SJSA1 (cell line): ENCODE results near the gene GARIN5A. TPM values are rescaled to one million over a fixed set of nuclear protein-coding genes. Genes with fewer than 3 reads are reported as not detected.

Source experiments
- DNase-seq, 2 experiments: peaks; one replicate each; pipeline ENCODE4 v3.0.0-alpha.2; 2015 to 2020; ENCODE audit warnings: low spot score in 2 of 2, low read depth in 1 of 2
- H3K27ac ChIP-seq: fragments of 250-450 bp; sonication (Bioruptor Pico); 2 replicates; pipeline ENCODE4 v1.5.1; 2020; ENCODE audit warnings: mild to moderate bottlenecking, moderate library complexity
- H3K27me3 ChIP-seq: fragments of 250-450 bp; sonication (Bioruptor Pico); replicated peaks from 2 replicates; pipeline ENCODE4 v1.5.1; 2020; ENCODE audit warnings: mild to moderate bottlenecking, moderate library complexity
- H3K36me3 ChIP-seq: fragments of 250-450 bp; sonication (Bioruptor Pico); 2 replicates; pipeline ENCODE4 v1.5.1; 2020; ENCODE audit warnings: mild to moderate bottlenecking
- H3K4me1 ChIP-seq: fragments of 250-450 bp; sonication (Bioruptor Pico); replicated peaks from 2 replicates; pipeline ENCODE4 v1.6.1; 2021; ENCODE audit warnings: mild to moderate bottlenecking
- H3K4me3 ChIP-seq: fragments of 250-450 bp; sonication (Bioruptor Pico); 2 replicates; pipeline ENCODE4 v1.5.1; 2020; ENCODE audit warnings: mild to moderate bottlenecking
- H3K9me3 ChIP-seq: fragments of 250-450 bp; sonication (Bioruptor Pico); replicated peaks from 2 replicates; pipeline ENCODE4 v1.5.1; 2020; ENCODE audit warnings: mild to moderate bottlenecking
- total RNA-seq: library from RNA; depleted of rRNA; stranded (reverse); fragments of >200 nt; shearing (Covaris generic); gene quantifications from 2 replicates; pipeline ENCODE4 v1.2.3, GENCODE V29; 2014

Gene GARIN5A
- total RNA-seq, 1 experiment from 2014 or later, result not detected

DNA sequence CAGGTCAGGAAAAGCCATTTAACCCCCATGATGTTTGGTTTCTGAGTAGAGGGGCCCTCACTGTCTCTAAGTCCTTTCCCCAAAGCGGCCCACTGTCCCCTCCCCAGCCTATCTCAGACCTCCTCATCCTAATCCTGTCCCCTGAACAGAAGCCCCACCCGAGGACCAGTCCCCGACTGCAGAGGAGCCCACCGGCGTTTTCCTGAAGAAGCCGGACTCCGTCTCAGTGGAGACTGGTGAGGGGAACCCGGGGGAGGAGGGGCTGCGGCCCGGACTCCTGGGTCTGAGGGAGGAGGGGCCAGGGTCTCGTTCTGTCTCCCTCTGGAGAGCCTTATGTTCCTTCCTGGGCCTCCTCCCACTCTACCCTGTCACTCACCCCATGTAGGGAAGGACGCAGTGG lies 41.0 kb downstream of the GARIN5A start:
- Histone ChIP-seq H3K4me3 (no peak overlapping the region), H3K36me3 (no peaks in the 10 kb centered on the region), H3K27ac (no peak overlapping the region), H3K4me1 (peaks cover 4% of the 10 kb centered on the region; the same call in 1 of the 2 replicates), H3K27me3 (peaks cover 46% of the 10 kb centered on the region), H3K9me3 (no peaks in the 10 kb centered on the region)
- DNase-seq, result no peak

DNA sequence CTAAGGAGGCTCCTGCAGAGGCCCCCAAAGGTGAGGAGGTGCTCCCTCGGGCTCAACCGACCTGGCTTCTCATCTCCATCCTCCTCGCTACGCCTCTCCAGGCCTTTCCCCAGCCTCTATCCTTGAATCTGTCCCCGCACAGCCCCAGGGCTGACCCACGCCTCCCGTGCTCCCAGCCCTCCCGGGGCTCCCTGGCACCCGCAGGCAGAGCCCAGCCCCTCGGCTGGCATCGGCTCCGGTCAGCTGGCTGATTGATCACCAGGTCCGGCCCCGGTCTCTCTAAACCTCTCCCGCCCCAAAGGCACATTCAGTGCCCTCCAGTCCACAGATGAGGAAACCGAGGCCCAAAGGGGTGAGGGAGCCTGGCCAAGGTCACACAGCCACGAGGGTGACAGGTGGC lies 41.4 kb downstream of the GARIN5A start:
- Histone ChIP-seq H3K4me1 (peaks cover 4% of the 10 kb centered on the region; the same call in 1 of the 2 replicates), H3K4me3 (no peak overlapping the region), H3K27me3 (peaks cover 48% of the 10 kb centered on the region), H3K36me3 (no peaks in the 10 kb centered on the region), H3K27ac (no peak overlapping the region), H3K9me3 (no peaks in the 10 kb centered on the region)
- DNase-seq, result no peak

DNA sequence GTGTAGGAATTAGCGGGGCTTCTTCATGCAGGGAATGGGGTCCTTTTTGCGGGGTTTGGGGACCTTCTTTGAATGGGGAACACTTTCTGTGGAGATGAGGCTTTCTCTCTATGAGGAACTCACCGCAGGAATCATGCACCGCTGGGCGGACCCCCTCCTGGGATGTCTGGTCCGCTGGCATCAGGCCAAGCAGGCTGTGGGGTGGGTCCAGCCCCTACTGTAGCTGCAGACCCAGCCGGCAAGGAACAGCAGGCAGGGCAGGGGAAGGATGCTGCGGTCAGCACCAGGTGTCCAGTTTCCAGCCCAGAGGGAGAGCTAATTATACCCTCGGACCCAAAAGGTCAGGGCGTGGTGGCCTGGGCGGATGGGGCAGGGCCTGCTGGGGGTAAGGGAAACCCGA lies 42.1 kb downstream of the GARIN5A start:
- Histone ChIP-seq H3K4me3 (no peak overlapping the region), H3K9me3 (no peaks in the 10 kb centered on the region), H3K36me3 (no peaks in the 10 kb centered on the region), H3K4me1 (peaks cover 4% of the 10 kb centered on the region; the same call in 1 of the 2 replicates), H3K27me3 (peaks cover 55% of the 10 kb centered on the region), H3K27ac (no peak overlapping the region)
- no peak for DNase-seq

DNA sequence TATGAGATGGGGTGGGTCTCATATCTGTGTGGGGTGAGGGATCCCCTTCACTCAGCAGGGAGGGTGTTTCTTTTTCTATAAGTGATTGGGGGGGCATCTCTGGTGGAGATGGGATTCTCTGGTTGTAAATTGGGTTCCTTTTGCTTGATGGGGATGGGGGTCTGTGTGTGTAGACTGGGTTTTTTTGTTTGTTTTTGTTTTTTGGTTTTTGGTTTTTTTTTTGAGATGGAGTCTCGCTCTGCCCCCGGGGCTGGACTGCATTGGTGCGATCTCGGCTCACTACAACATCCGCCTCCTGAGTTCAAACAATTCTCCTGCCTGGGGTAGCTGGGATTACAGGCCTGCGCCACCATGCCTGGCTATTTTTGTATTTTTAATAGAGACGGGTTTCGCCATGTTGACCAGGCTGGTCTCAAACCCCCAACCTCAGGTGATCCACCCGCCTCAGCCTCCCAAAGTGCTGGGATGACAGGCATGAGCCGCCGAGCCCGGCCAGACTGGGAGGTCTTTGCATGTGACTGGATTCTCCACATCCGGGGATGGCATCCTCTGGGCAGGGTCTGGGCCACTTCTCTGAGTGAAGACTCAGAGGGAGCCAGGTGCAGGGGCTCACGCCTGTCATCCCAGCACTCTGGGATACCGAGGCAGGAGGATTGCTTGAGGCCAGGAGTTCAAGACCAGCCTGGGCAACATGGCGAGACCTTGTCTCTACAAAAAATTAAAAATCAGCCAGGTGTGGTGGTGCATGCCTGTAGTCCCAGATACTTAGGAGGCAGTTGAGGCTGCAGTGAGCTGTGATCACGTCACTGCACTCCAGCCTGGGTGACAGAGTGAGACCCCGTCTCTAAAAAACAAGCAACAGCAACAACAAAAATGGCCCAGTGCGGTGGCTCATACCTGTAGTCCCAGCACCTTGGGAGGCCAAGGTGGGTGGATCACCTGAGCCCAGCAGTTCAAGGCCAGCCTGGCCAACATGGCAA lies 43.2 kb downstream of the GARIN5A start:
- peaks cover 63% of the 10 kb centered on the region for H3K27me3 ChIP-seq
- H3K4me1 ChIP-seq, result peaks cover 4% of the 10 kb centered on the region; the same call in 1 of the 2 replicates
- no peak overlapping the region for H3K27ac ChIP-seq
- H3K9me3 ChIP-seq, result no peaks in the 10 kb centered on the region
- H3K36me3 ChIP-seq, result no peaks in the 10 kb centered on the region
- no peak for DNase-seq
- H3K4me3 ChIP-seq, result no peak overlapping the region

DNA sequence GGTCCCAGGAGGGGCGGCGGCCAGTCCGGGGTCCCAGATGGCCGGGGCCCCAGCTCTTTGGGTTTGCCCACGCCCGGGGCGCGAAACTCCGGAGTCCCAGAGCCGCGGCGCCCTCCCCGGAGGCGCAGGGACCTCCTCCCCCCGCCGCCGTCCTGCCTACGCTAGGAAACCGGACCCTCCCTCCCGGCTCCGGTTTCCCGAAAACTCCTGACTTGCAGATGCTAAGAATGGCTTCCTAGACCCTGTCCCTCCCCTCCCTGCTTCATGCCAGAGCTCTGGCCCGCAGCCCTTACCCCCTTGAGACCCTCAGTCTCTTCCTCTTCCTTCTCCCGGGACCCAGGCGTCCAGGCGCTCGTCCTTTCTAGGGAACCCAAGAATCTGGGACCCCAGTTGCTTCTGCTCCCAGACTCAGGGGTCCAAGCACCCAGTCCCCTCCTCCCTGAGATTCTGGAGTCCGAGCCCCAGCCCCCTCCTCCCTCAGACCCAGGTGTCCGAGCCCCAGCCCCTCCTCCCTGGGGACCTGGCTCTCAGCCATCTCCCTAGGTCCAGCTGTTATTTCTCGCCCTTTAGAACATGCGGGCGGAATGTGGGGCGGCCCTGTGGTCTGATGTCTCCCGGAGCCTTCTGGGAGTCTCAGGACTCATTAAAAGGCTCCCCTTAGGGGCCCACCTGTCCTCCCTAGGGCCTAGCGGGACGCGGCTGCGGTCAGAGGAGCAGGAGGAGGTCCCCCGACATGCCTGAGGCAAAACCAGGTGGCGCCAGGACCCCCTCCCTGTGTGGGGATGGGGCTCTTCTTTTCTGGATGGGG lies 44.2 kb downstream of the GARIN5A start, which contains the start of gene MYBPC2:
MYBPC2 (plus strand) TSS at position 672 of the 808 bp plus-strand sequence; CDS start at position 734, 62 bp downstream.
- Histone ChIP-seq H3K9me3 (no peaks in the 10 kb centered on the region), H3K36me3 (no peaks in the 10 kb centered on the region), H3K27me3 (peaks cover 69% of the 10 kb centered on the region), H3K4me3 (peak within 1 kb of the TSS; percentile 22), H3K4me1 (peaks cover 4% of the 10 kb centered on the region; the same call in 1 of the 2 replicates), H3K27ac (no peak within 1 kb of the TSS)
- DNase-seq, result no peak

DNA sequence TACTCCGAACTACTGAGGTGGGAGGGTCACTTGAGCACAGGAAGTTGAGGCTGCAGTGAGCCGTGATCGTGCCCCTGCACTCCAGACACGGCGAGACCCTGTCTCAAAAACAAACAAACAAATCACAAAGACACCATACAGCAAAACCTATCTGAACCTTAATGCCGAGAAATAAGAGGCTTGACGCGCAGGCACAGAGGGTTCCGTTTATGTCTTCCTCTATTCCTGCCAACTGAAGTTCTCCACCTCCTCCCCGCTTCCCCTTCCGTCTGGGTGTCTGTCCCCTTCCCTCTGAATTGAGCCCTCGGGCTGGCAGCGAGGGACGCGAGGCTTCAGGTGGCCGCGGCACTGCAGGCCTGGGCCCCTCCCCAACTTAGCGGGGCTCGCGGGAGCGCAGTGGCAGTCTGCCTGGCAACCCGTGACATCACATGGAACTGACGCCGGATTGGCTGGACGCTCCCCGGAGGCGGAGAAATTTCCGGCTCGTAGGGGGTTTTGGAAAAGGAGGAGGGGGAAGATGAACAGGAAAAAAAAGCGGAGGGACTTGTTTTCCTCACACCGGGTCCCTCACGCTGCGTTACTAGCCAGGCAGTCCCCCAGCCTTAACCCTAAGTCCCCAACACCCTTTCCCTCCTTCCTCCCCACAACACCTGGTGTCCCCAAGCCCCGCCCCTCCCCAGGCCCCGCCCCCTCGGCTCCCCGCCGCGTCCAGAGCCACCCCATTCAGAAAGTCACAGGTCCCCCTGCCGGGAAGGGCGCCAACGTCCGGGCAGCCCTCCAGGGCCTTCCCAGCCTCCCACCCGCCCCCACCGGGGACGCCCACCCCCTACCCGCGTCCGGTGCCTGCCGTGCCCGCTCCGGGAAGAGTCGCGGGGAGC lies 45.1 kb downstream of the GARIN5A start:
- Histone ChIP-seq H3K27ac (no peak overlapping the region), H3K4me3 (peak overlapping the region; percentile 22), H3K36me3 (no peaks in the 10 kb centered on the region), H3K27me3 (peaks cover 68% of the 10 kb centered on the region), H3K9me3 (no peaks in the 10 kb centered on the region), H3K4me1 (peaks cover 4% of the 10 kb centered on the region; the same call in 1 of the 2 replicates)
- peak; percentile 72 to 80 for DNase-seq

DNA sequence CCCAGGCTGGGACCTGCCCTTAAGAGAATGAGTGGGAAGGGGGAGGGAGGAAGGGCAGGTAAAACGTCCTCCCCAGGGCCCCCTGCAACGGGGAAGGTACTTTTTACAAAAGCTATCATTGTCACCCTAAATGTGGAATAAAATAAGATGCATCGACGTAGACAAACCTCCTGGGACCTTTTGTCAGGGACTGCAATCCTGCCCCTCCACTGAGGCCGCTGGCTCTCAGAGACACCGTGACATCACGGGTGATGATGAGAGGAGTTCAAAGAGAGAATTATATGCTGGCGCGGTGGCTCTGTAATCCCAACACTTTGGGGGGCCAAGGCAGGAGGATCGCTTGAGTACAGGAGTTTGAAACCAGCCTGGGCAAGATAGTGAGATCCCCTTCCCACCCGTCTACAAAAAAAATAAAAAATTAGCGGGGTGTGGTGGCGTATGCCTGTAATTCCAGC lies 45.7 kb downstream of the GARIN5A start:
- DNase-seq, result no peak
- Histone ChIP-seq H3K9me3 (no peaks in the 10 kb centered on the region), H3K27ac (no peak overlapping the region), H3K4me3 (no peak overlapping the region), H3K4me1 (peaks cover 4% of the 10 kb centered on the region; the same call in 1 of the 2 replicates), H3K27me3 (peaks cover 65% of the 10 kb centered on the region), H3K36me3 (no peaks in the 10 kb centered on the region)

DNA sequence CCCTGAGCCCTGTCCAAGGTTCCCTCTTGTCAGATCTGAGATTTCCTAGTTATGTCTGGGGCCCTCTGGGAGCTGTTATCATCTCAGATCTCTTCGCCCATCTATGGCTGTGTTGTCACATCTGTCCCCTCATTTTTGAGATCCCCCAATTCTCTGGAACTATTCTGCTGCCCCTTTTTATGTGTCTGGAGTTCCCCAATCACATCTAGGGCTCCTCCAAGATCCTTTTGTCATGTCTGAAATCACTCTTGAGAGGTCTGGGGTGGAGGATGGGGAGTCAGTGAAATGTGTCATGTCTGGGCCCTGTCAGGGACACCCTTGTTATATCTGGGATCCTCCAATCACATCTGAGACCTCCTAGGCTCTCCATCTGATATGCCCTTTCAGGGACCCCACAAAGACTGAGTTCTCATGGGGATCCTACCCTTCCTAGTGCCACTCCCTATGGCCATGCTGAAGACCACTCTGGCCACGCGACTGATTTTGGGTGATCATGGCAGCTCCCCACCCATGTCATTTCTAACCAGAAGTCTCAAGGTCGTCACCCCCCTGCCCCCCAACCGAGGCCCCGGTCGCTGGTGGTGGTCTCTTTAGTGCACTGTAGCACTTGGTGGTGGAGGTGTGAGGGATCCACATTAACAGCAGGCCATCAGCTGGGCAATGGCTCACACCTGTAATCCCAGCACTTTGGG lies 47.7 kb downstream of the GARIN5A start:
- H3K36me3 ChIP-seq, result no peaks in the 10 kb centered on the region
- no peak overlapping the region for H3K27ac ChIP-seq
- peaks cover 50% of the 10 kb centered on the region for H3K27me3 ChIP-seq
- H3K9me3 ChIP-seq, result no peaks in the 10 kb centered on the region
- H3K4me3 ChIP-seq, result no peak overlapping the region
- no peak for DNase-seq
- H3K4me1 ChIP-seq, result peaks cover 4% of the 10 kb centered on the region; the same call in 1 of the 2 replicates

DNA sequence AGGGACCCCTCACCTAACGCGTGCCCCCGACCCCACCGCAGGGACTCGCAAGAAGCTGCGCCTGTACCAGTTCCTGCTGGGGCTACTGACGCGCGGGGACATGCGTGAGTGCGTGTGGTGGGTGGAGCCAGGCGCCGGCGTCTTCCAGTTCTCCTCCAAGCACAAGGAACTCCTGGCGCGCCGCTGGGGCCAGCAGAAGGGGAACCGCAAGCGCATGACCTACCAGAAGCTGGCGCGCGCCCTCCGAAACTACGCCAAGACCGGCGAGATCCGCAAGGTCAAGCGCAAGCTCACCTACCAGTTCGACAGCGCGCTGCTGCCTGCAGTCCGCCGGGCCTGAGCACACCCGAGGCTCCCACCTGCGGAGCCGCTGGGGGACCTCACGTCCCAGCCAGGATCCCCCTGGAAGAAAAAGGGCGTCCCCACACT lies 48.6 kb downstream of the GARIN5A start:
- H3K27ac ChIP-seq, result no peak overlapping the region
- no peak for DNase-seq
- H3K4me1 ChIP-seq, result peaks cover 4% of the 10 kb centered on the region; the same call in 1 of the 2 replicates
- no peak overlapping the region for H3K4me3 ChIP-seq
- H3K9me3 ChIP-seq, result no peaks in the 10 kb centered on the region
- H3K27me3 ChIP-seq, result peaks cover 42% of the 10 kb centered on the region
- no peaks in the 10 kb centered on the region for H3K36me3 ChIP-seq

DNA sequence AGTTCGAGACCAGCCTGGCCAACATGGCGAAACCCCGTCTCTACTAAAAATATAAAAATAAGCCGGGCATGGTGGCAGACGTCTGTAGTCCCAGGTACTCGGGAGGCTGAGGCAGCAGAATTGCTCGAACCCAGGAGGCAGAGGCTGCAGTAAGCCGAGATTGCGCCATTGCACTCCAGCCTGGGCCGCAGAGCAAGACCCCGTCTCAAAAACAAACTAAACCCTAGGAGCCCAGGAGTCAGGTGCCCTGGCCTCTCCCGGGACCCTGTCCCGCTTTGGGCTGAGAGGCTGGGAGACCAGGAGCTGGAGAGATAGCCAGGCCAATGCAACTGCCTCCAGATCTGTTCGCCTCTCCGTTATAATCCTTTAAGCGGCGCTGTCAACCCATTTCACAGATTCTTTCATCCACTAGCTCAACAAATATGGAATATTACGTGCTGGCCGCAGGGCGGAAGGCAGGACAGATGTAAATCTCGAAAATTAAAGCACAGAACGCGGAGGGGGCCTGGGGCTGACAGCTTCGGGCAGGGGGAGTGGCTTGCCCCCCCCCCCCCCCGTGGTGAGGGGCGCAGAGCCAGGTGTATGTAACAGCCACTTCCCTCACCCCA lies 49.2 kb downstream of the GARIN5A start:
- Histone ChIP-seq H3K27ac (no peak overlapping the region), H3K4me3 (no peak overlapping the region), H3K4me1 (peaks cover 4% of the 10 kb centered on the region; the same call in 1 of the 2 replicates), H3K9me3 (no peaks in the 10 kb centered on the region), H3K27me3 (peaks cover 37% of the 10 kb centered on the region), H3K36me3 (no peaks in the 10 kb centered on the region)
- no peak for DNase-seq

DNA sequence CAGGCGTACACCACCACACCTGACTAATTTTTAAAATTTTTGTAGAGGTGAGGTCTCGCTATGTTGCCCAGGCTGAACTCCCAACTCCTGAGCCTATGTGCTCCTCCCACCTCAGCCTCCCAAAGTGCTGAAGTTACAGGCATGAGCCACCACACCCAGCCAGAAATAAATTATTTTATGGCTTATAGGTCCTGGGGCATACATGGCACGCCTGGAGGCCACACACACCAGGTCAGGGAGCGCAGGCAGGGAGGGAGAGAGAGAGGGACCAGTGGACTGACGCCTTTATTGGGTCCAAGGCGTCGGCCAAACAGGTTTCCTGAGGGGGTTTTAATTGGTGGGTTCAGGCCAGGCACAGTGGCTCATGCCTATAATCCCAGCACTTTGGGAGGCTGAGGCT lies 51.1 kb downstream of the GARIN5A start:
- peaks cover 31% of the 10 kb centered on the region for H3K27me3 ChIP-seq
- H3K4me1 ChIP-seq, result no peaks in the 10 kb centered on the region
- DNase-seq, result no peak
- H3K4me3 ChIP-seq, result no peak overlapping the region
- H3K9me3 ChIP-seq, result no peaks in the 10 kb centered on the region
- H3K27ac ChIP-seq, result no peak overlapping the region
- H3K36me3 ChIP-seq, result no peaks in the 10 kb centered on the region
